ENCODE measurements around the gene FAM83D. TPM values are rescaled to one million over a fixed set of nuclear protein-coding genes. Genes with fewer than 3 reads are reported as not detected.

FAM83D gene
- total and polyA plus RNA-seq, 2 donors from 2014 or later: 0.79 to 1.2 TPM

- FAIRE-seq (peak; percentile 39), DNase-seq (peak in 2 of 5 donors; percentile 8 to 14)
- H3K4me3 ChIP-seq (ENCODE audit: low read length in 3 of 3): no peak overlapping the region
- peak overlapping the region; percentile 63 to 73 for H3K27ac ChIP-seq (ENCODE audit: low read depth in 2 of 2, low read length in 2 of 2)
- no peak for TF ChIP-seq CTCF (IDR thresholded peaks at IDR 0.05; ENCODE audit: borderline replicate concordance, extremely low read depth, insufficient read depth)
- no peaks in the 10 kb centered on the region for H3K9me3 ChIP-seq (ENCODE audit: control insufficient read depth in 2 of 3, insufficient read depth in 1 of 3, low read length in 3 of 3)
- peaks cover 0 to 18% (median 6%) of the 10 kb centered on the region in 3 donors for H3K4me1 ChIP-seq (ENCODE audit: control insufficient read depth in 2 of 3, insufficient read depth in 2 of 3, low read depth in 1 of 3, low read length in 3 of 3)
- no peaks in the 10 kb centered on the region for H3K27me3 ChIP-seq (ENCODE audit: control insufficient read depth, insufficient read depth, low read length)
- no peak overlapping the region for H3K9ac ChIP-seq (ENCODE audit: low read length in 3 of 3)
- intact Hi-C loops (cut with DNase I): no loop called here
- H3K36me3 ChIP-seq (ENCODE audit: control insufficient read depth in 2 of 3, insufficient read depth in 3 of 3, low read length in 3 of 3): peaks cover 0 to 3% (median 2%) of the 10 kb centered on the region in 3 donors
Observed at GRCh38 chr20:38985603-38986170, 59.5 kb downstream of the FAM83D start.

GRCh38 chr20:38986663-38987062 lies 60.4 kb downstream of the FAM83D start:
- no peaks in the 10 kb centered on the region for H3K9me3 ChIP-seq (ENCODE audit: control insufficient read depth in 2 of 3, insufficient read depth in 1 of 3, low read length in 3 of 3)
- no peak for TF ChIP-seq CTCF (IDR thresholded peaks at IDR 0.05; ENCODE audit: borderline replicate concordance, extremely low read depth, insufficient read depth)
- peak overlapping the region in 1 of 3 donors; percentile 34 for H3K4me3 ChIP-seq (ENCODE audit: low read length in 3 of 3)
- H3K36me3 ChIP-seq (ENCODE audit: control insufficient read depth in 2 of 3, insufficient read depth in 3 of 3, low read length in 3 of 3): peaks cover 0 to 3% (median 2%) of the 10 kb centered on the region in 3 donors
- H3K27ac ChIP-seq (ENCODE audit: low read depth in 2 of 2, low read length in 2 of 2): peak overlapping the region; percentile 75 to 81
- H3K9ac ChIP-seq (ENCODE audit: low read length in 3 of 3): peak overlapping the region in 2 of 3 donors; percentile 17 to 41
- H3K27me3 ChIP-seq (ENCODE audit: control insufficient read depth, insufficient read depth, low read length): no peaks in the 10 kb centered on the region
- FAIRE-seq: no peak
- no peak for DNase-seq
- H3K4me1 ChIP-seq (ENCODE audit: control insufficient read depth in 2 of 3, insufficient read depth in 2 of 3, low read depth in 1 of 3, low read length in 3 of 3): peaks cover 0 to 18% (median 6%) of the 10 kb centered on the region in 3 donors
- intact Hi-C loops (cut with DNase I): no loop called here

GRCh38 chr20:38987777-38988176 lies 61.6 kb downstream of the FAM83D start:
- TF ChIP-seq CTCF (IDR thresholded peaks at IDR 0.05; ENCODE audit: borderline replicate concordance, extremely low read depth, insufficient read depth): no peak
- Histone ChIP-seq H3K4me3 (ENCODE audit: low read length in 3 of 3) (peak overlapping the region in 1 of 3 donors; percentile 38), H3K36me3 (ENCODE audit: control insufficient read depth in 2 of 3, insufficient read depth in 3 of 3, low read length in 3 of 3) (peaks cover 2 to 8% (median 5%) of the 10 kb centered on the region in 3 donors), H3K9ac (ENCODE audit: low read length in 3 of 3) (no peak overlapping the region), H3K9me3 (ENCODE audit: control insufficient read depth in 2 of 3, insufficient read depth in 1 of 3, low read length in 3 of 3) (no peaks in the 10 kb centered on the region), H3K27me3 (ENCODE audit: control insufficient read depth, insufficient read depth, low read length) (no peaks in the 10 kb centered on the region), H3K27ac (ENCODE audit: low read depth in 2 of 2, low read length in 2 of 2) (peak overlapping the region; percentile 23 to 28), H3K4me1 (ENCODE audit: control insufficient read depth in 2 of 3, insufficient read depth in 2 of 3, low read depth in 1 of 3, low read length in 3 of 3) (peaks cover 0 to 18% (median 6%) of the 10 kb centered on the region in 3 donors)
- intact Hi-C loops (cut with DNase I): no loop called here
- DNase-seq (no peak), FAIRE-seq (no peak)
